Keratinocyte (primary cell): Measurements from ENCODE around the gene CSRP3.

Experiments
- CTCF ChIP-seq, 3 experiments: IDR thresholded peaks in 1 of 3; conservative IDR thresholded peaks in 1 of 3; optimal IDR thresholded peaks in 1 of 3; 2 replicates in 2 of 3; 3 replicates in 1 of 3; pipeline versions ENCODE3 to v1.5.1; 2011; ENCODE audit warnings: low read length in 3 of 3, mild to moderate bottlenecking in 3 of 3, moderate library complexity in 2 of 3, control low read depth in 1 of 3, inconsistent platforms in 1 of 3; ENCODE audit not compliant: insufficient read depth in 2 of 3; ENCODE audit errors: extremely low read depth in 1 of 3
- EZH2 ChIP-seq: IDR thresholded peaks from one replicate; pipeline ENCODE4 v1.6.1; 2012; ENCODE audit warnings: inconsistent platforms, mild to moderate bottlenecking, low read length, moderate library complexity

- TF ChIP-seq CTCF (optimal IDR thresholded peaks at IDR 0.05 in 1 of 3, IDR thresholded peaks at IDR 0.05 in 1 of 3, conservative IDR thresholded peaks at IDR 0.05 in 1 of 3; ENCODE audit: extremely low read depth in 1 of 3, insufficient read depth in 2 of 3, low read length in 3 of 3) (no peak), EZH2 (no peak)
Measured at GRCh38 chr11:19183646-19184045, 18.1 kb downstream of the CSRP3 start.
